Measurements from ENCODE around the gene RASL10A.

Gene RASL10A

DNA sequence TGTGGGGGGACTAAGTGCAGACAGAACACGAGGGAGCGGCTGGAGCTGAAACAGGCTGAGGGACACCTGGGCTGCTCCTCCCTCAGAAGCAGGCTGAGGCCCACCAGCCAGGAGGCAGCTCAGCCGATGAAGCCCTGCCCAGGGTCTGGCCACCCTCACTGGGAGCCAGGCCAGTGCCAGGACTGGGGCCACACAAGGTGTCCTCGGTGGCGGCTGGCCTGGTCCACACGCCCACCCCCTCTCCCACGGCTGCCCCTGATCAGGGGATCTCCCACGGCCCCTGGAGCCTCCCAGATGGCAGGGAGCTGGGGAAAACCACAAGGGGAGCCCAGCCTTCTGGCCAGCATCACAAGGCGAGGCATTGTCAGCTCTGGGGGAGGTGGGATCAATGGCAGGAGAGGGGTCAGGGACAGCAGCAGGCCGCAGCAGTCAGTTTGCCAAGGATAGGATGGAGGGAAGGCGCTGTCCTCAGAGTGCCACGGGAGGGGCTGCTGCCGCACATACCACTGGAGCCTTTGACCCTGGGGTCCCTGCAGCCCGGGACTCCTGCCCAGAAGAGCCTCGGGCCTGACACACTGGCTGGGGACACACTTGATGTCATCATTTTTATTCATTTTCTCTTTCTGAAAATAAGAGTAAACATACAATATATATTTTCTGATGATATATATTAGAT, 11.7 kb upstream of the RASL10A start:
- DNase-seq (ENCODE audit: low spot score): no peak
- TF ChIP-seq, protein P1, sequence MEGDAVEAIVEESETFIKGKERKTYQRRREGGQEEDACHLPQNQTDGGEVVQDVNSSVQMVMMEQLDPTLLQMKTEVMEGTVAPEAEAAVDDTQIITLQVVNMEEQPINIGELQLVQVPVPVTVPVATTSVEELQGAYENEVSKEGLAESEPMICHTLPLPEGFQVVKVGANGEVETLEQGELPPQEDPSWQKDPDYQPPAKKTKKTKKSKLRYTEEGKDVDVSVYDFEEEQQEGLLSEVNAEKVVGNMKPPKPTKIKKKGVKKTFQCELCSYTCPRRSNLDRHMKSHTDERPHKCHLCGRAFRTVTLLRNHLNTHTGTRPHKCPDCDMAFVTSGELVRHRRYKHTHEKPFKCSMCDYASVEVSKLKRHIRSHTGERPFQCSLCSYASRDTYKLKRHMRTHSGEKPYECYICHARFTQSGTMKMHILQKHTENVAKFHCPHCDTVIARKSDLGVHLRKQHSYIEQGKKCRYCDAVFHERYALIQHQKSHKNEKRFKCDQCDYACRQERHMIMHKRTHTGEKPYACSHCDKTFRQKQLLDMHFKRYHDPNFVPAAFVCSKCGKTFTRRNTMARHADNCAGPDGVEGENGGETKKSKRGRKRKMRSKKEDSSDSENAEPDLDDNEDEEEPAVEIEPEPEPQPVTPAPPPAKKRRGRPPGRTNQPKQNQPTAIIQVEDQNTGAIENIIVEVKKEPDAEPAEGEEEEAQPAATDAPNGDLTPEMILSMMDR (IDR thresholded peaks at IDR 0.05; ENCODE audit: extremely low read depth, missing control alignments): no peak

DNA sequence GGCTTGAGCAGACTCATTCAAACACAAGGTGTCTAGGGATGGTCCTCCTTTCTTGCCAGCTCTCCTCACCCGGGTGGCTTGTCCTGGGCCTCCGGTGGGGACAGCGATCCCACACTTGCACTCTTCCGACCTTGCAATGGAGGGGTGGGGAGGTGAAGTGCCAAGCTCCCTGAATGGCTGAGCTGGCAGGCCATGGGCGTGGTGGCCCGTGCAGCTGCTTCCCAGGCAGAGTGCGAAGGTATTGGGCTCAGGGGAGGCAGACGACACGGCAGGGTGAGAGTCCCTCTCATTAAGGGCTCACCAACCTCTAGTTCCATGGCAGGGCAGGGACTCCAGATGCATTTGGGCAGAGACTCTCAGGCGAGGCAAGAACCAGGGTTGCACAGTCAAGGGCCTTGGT, 11.0 kb upstream of the RASL10A start:
- DNase-seq (ENCODE audit: low spot score): no peak

DNA sequence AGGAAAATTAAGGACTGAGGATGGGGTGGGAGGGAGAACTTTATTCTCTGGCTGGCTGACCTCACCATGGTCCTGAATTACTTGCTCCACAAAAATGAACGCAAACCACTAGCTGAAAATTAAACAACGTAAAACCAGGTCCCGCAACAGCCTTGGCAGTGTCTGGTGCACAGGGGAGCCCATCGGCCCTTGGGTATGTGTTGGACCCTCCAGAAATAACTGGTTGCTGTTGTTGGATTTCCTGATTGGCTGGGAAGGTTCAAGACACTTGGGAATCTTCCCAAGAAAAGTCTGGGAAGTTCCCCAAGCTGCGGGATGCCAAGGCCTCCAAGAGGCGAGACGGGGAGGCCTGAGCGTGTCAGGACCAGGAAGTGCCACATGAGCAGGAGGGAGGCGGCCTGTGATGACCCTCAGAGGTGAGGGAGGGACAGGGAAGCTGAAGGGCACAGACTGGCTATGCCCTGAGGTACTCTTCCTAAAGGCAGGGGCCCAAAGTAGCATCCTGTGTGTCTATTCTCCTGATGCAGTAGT, 10.4 kb upstream of the RASL10A start:
- TF ChIP-seq, protein P1 (IDR thresholded peaks at IDR 0.05; ENCODE audit: extremely low read depth, missing control alignments): no peak

More for the DNA sequence above, 11.0 kb upstream of the RASL10A start:
- TF ChIP-seq, protein P1 (IDR thresholded peaks at IDR 0.05; ENCODE audit: extremely low read depth, missing control alignments): no peak

GRCh38 chr22:29325356-29325755, 9.9 kb upstream of the RASL10A start:
- no peak for DNase-seq (ENCODE audit: low spot score)
- TF ChIP-seq, protein P1 (IDR thresholded peaks at IDR 0.05; ENCODE audit: extremely low read depth, missing control alignments): no peak

More for the DNA sequence above, 10.4 kb upstream of the RASL10A start:
- DNase-seq (ENCODE audit: low spot score): no peak

GRCh38 chr22:29323641-29324040, 8.1 kb upstream of the RASL10A start:
- no peak for DNase-seq (ENCODE audit: low spot score)
- TF ChIP-seq, protein P1 (IDR thresholded peaks at IDR 0.05; ENCODE audit: extremely low read depth, missing control alignments): no peak

- DNase-seq (ENCODE audit: low spot score): no peak
- TF ChIP-seq, protein P1 (IDR thresholded peaks at IDR 0.05; ENCODE audit: extremely low read depth, missing control alignments): no peak
These were observed 5.0 kb upstream of the RASL10A start for GRCh38 chr22:29320546-29320945.

- TF ChIP-seq, protein P1 (IDR thresholded peaks at IDR 0.05; ENCODE audit: extremely low read depth, missing control alignments): no peak
- DNase-seq (ENCODE audit: low spot score): no peak
These were observed 3.6 kb upstream of the RASL10A start for GRCh38 chr22:29319072-29319471.

Data from GM20000 (cell line).